NB4 (cell line): ENCODE measurements around the gene C2CD3.

Source experiments
- MYC ChIP-seq: IDR thresholded peaks from 2 replicates; pipeline ENCODE4 v1.6.1; 2011; ENCODE audit warnings: low read depth, low read length
- POLR2A ChIP-seq: IDR thresholded peaks from 2 replicates; pipeline ENCODE4 v1.6.1; 2011; ENCODE audit warnings: mild to moderate bottlenecking; ENCODE audit not compliant: insufficient read length; ENCODE audit errors: extremely low read depth
- TF ChIP-seq, protein P1 (sequence below): IDR thresholded peaks from one replicate; pipeline ENCODE4 v1.5.1; 2012; ENCODE audit warnings: low read depth, low read length
- TF ChIP-seq, protein P2 (sequence below): IDR thresholded peaks from 2 replicates; pipeline ENCODE4 v1.6.1; 2011; ENCODE audit warnings: low read depth, low read length

DNA sequence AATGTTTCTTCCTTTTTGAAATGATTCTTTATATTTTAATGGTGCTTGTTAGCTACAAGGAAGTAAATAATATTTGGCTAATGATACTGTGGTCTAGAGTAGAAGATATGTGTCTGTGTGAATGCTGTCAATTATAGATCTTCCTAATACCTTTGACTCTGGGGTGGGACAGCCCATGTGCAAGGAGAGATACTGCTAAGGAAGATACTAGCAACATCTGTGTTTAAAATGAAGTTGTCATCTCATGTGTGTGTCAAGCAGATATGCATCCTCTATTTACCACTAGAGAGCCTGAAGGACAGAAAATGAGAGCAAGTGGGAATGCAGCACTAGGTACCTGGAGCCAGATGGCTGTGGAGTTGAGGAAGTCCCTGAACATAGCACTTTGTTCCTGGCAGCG lies 34.4 kb upstream of the C2CD3 start:
- TF ChIP-seq, protein P1, sequence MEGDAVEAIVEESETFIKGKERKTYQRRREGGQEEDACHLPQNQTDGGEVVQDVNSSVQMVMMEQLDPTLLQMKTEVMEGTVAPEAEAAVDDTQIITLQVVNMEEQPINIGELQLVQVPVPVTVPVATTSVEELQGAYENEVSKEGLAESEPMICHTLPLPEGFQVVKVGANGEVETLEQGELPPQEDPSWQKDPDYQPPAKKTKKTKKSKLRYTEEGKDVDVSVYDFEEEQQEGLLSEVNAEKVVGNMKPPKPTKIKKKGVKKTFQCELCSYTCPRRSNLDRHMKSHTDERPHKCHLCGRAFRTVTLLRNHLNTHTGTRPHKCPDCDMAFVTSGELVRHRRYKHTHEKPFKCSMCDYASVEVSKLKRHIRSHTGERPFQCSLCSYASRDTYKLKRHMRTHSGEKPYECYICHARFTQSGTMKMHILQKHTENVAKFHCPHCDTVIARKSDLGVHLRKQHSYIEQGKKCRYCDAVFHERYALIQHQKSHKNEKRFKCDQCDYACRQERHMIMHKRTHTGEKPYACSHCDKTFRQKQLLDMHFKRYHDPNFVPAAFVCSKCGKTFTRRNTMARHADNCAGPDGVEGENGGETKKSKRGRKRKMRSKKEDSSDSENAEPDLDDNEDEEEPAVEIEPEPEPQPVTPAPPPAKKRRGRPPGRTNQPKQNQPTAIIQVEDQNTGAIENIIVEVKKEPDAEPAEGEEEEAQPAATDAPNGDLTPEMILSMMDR: no peak
- TF ChIP-seq, protein P2, sequence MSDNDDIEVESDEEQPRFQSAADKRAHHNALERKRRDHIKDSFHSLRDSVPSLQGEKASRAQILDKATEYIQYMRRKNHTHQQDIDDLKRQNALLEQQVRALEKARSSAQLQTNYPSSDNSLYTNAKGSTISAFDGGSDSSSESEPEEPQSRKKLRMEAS: no peak
- TF ChIP-seq POLR2A (no peak), MYC (no peak)
